Measurements from ENCODE around the gene PSG11.
"Not testable (repeated sequence)": the region's sequence is repeated elsewhere in the genome, so short reads cannot be mapped to it uniquely, and the experiment has no call there.

PSG11 gene

GRCh38 chr19:42988206-42988605 is 38.1 kb downstream of the PSG11 start:
- not testable (repeated sequence) for DNase-seq

DNA sequence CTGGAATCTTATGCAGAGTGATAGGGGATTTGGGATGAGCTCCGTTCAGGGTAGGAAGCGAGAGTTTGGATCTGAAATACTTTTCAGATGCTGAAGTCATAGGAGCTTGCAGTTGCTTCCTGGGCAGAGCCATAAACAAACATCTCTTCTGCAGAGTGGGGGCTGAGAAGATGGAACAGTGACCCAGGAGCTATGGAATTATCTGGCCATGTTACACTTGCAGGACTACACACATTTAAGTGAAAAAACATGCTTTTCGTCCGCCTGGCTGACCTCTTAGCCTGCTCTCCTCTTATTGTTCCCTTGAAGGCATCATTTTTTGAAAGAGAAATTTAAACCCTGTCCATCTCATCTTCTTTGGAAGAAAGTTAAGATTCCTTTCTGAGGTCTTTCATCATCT is 40.7 kb downstream of the PSG11 start:
- DNase-seq = no peak

DNA sequence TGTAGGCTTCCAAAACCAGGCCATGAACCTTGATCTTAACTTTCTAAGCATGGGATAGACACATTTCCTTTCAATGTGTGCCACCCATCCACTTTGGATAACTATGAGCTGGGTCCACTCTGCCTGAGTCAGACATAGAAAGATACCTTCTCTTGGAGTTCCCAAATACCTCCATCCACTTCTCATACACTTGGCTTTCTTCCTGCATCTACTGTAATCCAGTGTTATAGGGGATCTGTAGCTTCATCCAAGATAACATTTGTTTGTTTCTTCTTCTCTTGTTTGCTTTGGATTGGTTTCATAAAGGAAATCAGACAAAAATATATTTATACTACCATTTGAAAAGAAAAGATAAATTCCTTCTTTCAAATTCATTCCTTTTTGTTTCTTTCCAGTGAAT is 44.2 kb downstream of the PSG11 start:
- not testable (repeated sequence) for DNase-seq

DNA sequence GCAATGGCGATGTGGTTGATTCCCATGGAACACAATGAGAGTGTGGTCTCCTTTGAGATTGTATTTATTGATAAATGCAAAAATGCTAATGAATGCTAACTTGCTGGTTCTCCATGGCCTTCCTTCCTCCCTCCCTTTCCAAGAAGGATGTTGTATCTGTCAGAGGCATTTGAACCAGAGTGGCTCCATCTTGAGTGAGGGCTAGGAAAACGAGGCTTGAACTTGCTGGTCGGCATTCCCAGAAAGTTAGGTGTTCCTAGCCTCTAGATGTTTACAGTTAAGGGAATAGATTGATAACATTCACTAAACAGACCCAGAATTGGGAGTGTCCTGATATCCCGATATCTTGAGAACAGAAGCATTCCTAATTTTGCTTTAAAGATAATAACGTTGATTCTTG is 54.8 kb downstream of the PSG11 start:
- DNase-seq = not testable (repeated sequence)

- DNase-seq = no peak
Measured at GRCh38 chr19:42965176-42965575, 61.1 kb downstream of the PSG11 start.

DNA sequence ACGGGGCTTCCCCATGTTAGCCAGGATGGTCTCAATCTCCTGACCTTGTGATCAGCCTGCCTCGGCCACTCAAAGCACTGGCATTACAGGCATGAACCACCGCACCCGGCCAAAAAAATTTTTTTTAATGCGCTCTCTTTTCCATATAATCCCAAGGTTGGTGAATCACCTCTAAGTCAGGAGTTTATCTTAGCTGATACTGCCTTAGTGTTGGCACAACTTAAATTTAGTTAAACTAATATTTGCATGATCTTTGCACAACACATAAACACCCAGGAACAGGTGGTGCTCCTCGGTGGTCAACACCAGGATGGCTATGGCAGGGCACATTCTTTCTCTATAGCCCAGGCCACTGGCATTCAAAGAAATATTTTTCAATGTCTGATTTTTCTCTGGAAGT is 65.2 kb downstream of the PSG11 start:
- DNase-seq = no peak
